ENCODE measurements around the gene NOL12. TPM values are rescaled to one million over a fixed set of nuclear protein-coding genes. Genes with fewer than 3 reads are reported as not detected.
"Not testable (repeated sequence)": the region's sequence is repeated elsewhere in the genome, so short reads cannot be mapped to it uniquely, and the experiment has no call there.

The NOL12 gene
- polyA plus RNA-seq, 2 of the 4 experiments (the other 2 are of a cell fraction) = 23.0 to 37.3 TPM

- DNase-seq (ENCODE audit: low read depth in 1 of 2, low spot score in 1 of 2) = no peak
- CTCF ChIA-PET = interaction anchor here (0.8 kb wide), 1 partner anchor 71 kb away, joined by 4 read pairs; no protein-coding TSS in a partner anchor
These were observed 28.5 kb downstream of the NOL12 start for GRCh38 chr22:37714634-37715033.

GRCh38 chr22:37715760-37716159 is 29.6 kb downstream of the NOL12 start:
- 87% methylated on average over 5 of the region's 7 CpGs for WGBS (ENCODE audit: missing lambda C conversion rate)
- H3K4me2 ChIP-seq = no peak overlapping the region
- no peaks in the 10 kb centered on the region for H3K4me1 ChIP-seq
- FAIRE-seq (no peak), ATAC-seq (no peak), DNase-seq (ENCODE audit: low read depth in 1 of 2, low spot score in 1 of 2) (no peak)
- H3K4me3 ChIP-seq = no peak overlapping the region
- CTCF ChIA-PET = interaction anchor here (0.7 kb wide), 1 partner anchor 21 kb away, joined by 4 read pairs; no protein-coding TSS in a partner anchor
- POLR2A ChIA-PET = no interaction called here
- TF ChIP-seq CHD2 (IDR thresholded peaks at IDR 0.05; ENCODE audit: low read length, partially characterized antibody) = no peak
- TF ChIP-seq ZSCAN20 (CRISPR knock-in tag; IDR thresholded peaks at IDR 0.05) = no peak
- no peak for TF ChIP-seq TFCP2L1 (CRISPR knock-in tag; IDR thresholded peaks at IDR 0.05)
- TF ChIP-seq HOXB13 (CRISPR knock-in tag; IDR thresholded peaks at IDR 0.05; ENCODE audit: low read depth) = no peak
- no peak for TF ChIP-seq MAFK (IDR thresholded peaks at IDR 0.05; ENCODE audit: partially characterized antibody)
- no peak for TF ChIP-seq EP300 (IDR thresholded peaks at IDR 0.05)
- no peak for TF ChIP-seq KDM5A (IDR thresholded peaks at IDR 0.05)
- TF ChIP-seq POLR2A (IDR thresholded peaks at IDR 0.05; ENCODE audit: low read length) = no peak
- TF ChIP-seq RAD21 (conservative IDR thresholded peaks at IDR 0.05 in 1 of 2, IDR thresholded peaks at IDR 0.05 in 1 of 2) = no peak
- no peak for TF ChIP-seq TP53 (CRISPR knock-in tag; IDR thresholded peaks at IDR 0.05)
- TF ChIP-seq MAZ (IDR thresholded peaks at IDR 0.05; ENCODE audit: borderline replicate concordance, low read depth, low read length) = no peak
- H3K9me3 ChIP-seq = no peaks in the 10 kb centered on the region
- no peak overlapping the region for H3K27ac ChIP-seq

More at GRCh38 chr22:37714634-37715033, 28.5 kb downstream of the NOL12 start:
- no peak for ATAC-seq
- POLR2A ChIA-PET = no interaction called here
- no peak overlapping the region for H3K4me2 ChIP-seq
- no peaks in the 10 kb centered on the region for H3K4me1 ChIP-seq
- no peaks in the 10 kb centered on the region for H3K9me3 ChIP-seq
- no peak overlapping the region for H3K27ac ChIP-seq
- TF ChIP-seq KDM1A (IDR thresholded peaks at IDR 0.05; ENCODE audit: low read depth) (no peak), KDM5A (IDR thresholded peaks at IDR 0.05) (no peak), ZSCAN20 (CRISPR knock-in tag; IDR thresholded peaks at IDR 0.05) (no peak), HOXA7 (CRISPR knock-in tag; IDR thresholded peaks at IDR 0.05) (no peak), TP53 (CRISPR knock-in tag; IDR thresholded peaks at IDR 0.05) (no peak), HES2 (IDR thresholded peaks at IDR 0.05) (no peak), ZFP36 (IDR thresholded peaks at IDR 0.05; ENCODE audit: borderline replicate concordance, partially characterized antibody) (no peak), RNF2 (IDR thresholded peaks at IDR 0.05; ENCODE audit: borderline replicate concordance, low read depth) (no peak), SREBF2 (IDR thresholded peaks at IDR 0.05) (no peak), HEYL (CRISPR knock-in tag; IDR thresholded peaks at IDR 0.05) (no peak), CHD4 (IDR thresholded peaks at IDR 0.05; ENCODE audit: borderline replicate concordance) (no peak), RAD21 (conservative IDR thresholded peaks at IDR 0.05 in 1 of 2, IDR thresholded peaks at IDR 0.05 in 1 of 2) (no peak)
- H3K4me3 ChIP-seq = no peak overlapping the region
- 87% methylated on average over 2 of the region's 2 CpGs for WGBS (ENCODE audit: missing lambda C conversion rate)
- no peak for FAIRE-seq

- CTCF ChIA-PET = no interaction called here
- H3K4me3 ChIP-seq = no peak overlapping the region
- 81% methylated on average over 9 of the region's 9 CpGs for WGBS (ENCODE audit: missing lambda C conversion rate)
- ATAC-seq (no peak), DNase-seq (ENCODE audit: low read depth in 1 of 2, low spot score in 1 of 2) (no peak), FAIRE-seq (no peak)
- no peak for TF ChIP-seq RAD21 (conservative IDR thresholded peaks at IDR 0.05 in 1 of 2, IDR thresholded peaks at IDR 0.05 in 1 of 2)
- TF ChIP-seq CEBPB (IDR thresholded peaks at IDR 0.05) = no peak
- no peak for TF ChIP-seq CHD2 (IDR thresholded peaks at IDR 0.05; ENCODE audit: low read length, partially characterized antibody)
- no peak for TF ChIP-seq ZSCAN20 (CRISPR knock-in tag; IDR thresholded peaks at IDR 0.05)
- no peak for TF ChIP-seq CBX2 (IDR thresholded peaks at IDR 0.05; ENCODE audit: borderline replicate concordance, low read depth)
- TF ChIP-seq HEYL (CRISPR knock-in tag; IDR thresholded peaks at IDR 0.05) = no peak
- TF ChIP-seq KDM1A (IDR thresholded peaks at IDR 0.05; ENCODE audit: low read depth) = no peak
- no peak for TF ChIP-seq POLR2AphosphoS2 (conservative IDR thresholded peaks at IDR 0.05; ENCODE audit: low read length)
- TF ChIP-seq HES2 (IDR thresholded peaks at IDR 0.05) = no peak
- TF ChIP-seq KDM5A (IDR thresholded peaks at IDR 0.05) = no peak
- TF ChIP-seq RARB (CRISPR knock-in tag; IDR thresholded peaks at IDR 0.05) = no peak
- no peaks in the 10 kb centered on the region for H3K4me1 ChIP-seq
- no peak overlapping the region for H3K27ac ChIP-seq
- H3K9me3 ChIP-seq = no peaks in the 10 kb centered on the region
- POLR2A ChIA-PET = no interaction called here
- no peak overlapping the region for H3K4me2 ChIP-seq
These were observed 30.6 kb downstream of the NOL12 start for GRCh38 chr22:37716708-37717107.

- CTCF ChIA-PET = interaction anchor here (1.3 kb wide), 1 partner anchor 75 kb away, joined by 4 read pairs; no protein-coding TSS in a partner anchor
These were observed 31.1 kb downstream of the NOL12 start for GRCh38 chr22:37717235-37717634.

GRCh38 chr22:37717746-37718305 is 31.7 kb downstream of the NOL12 start:
- DNase-seq (ENCODE audit: low read depth in 1 of 2, low spot score in 1 of 2); H3K4me1 ChIP-seq; POLR2A ChIA-PET; H3K4me3 ChIP-seq; FAIRE-seq; ATAC-seq; H3K9me3 ChIP-seq; H3K4me2 ChIP-seq; H3K27ac ChIP-seq: not testable (repeated sequence)
- 88% methylated on average over 35 of the region's 38 CpGs for WGBS (ENCODE audit: missing lambda C conversion rate)
- CTCF ChIA-PET = interaction anchor here (0.7 to 1.3 kb wide), 2 partner anchors 36 to 75 kb away, joined by 3 to 4 read pairs; no protein-coding TSS in a partner anchor

More at GRCh38 chr22:37717235-37717634, 31.1 kb downstream of the NOL12 start:
- ATAC-seq; POLR2A ChIA-PET; H3K4me3 ChIP-seq; H3K4me2 ChIP-seq; DNase-seq (ENCODE audit: low read depth in 1 of 2, low spot score in 1 of 2); FAIRE-seq; H3K27ac ChIP-seq; H3K4me1 ChIP-seq; H3K9me3 ChIP-seq: not testable (repeated sequence)
- 94% methylated on average over 7 of the region's 7 CpGs for WGBS (ENCODE audit: missing lambda C conversion rate)
